Activated CD8-positive, alpha-beta T cell treated with anti-CD3 and anti-CD28 coated beads for 36 hours (primary cell): ENCODE data around the gene MAJIN. TPM values are rescaled to one million over a fixed set of nuclear protein-coding genes. Genes with fewer than 3 reads are reported as not detected.

ENCODE experiments used
- ATAC-seq: fragments of 200-7000 bp; cut with Tn5 transposase; one replicate; pipeline ENCODE4 v1.10.0; 2021; ENCODE audit warnings: mild to moderate bottlenecking, moderate library complexity
- CTCF ChIA-PET: fragments of 350-600 bp; sonication (Branson Sonifier 250); formaldehyde crosslinking; loops from one replicate; lab custom pipeline; 2021; ENCODE audit warnings: antibody characterized with exemption; lab: Charles Lee
- POLR2A ChIA-PET: fragments of 350-600 bp; sonication (Branson Sonifier 250); formaldehyde crosslinking; loops from one replicate; lab custom pipeline; 2021; ENCODE audit warnings: antibody characterized with exemption; lab: Charles Lee
- DNase-seq: peaks from one replicate; pipeline ENCODE4 v3.0.0-alpha.2; 2020
- H3K27ac Mint-ChIP-seq: one replicate; pipeline ENCODE4 v1.8.0; 2021; ENCODE audit warnings: mild to moderate bottlenecking, mixed read lengths
- H3K27me3 Mint-ChIP-seq: one replicate; pipeline ENCODE4 v1.8.0; 2021; ENCODE audit warnings: mixed read lengths
- H3K36me3 Mint-ChIP-seq: one replicate; pipeline ENCODE4 v1.8.0; 2021; ENCODE audit warnings: low read depth, mixed read lengths
- H3K4me1 Mint-ChIP-seq: one replicate; pipeline ENCODE4 v1.8.0; 2021; ENCODE audit warnings: low read depth, mixed read lengths
- H3K4me3 Mint-ChIP-seq: one replicate; pipeline ENCODE4 v1.8.0; 2021; ENCODE audit warnings: mild to moderate bottlenecking, moderate library complexity, mixed read lengths
- H3K9me3 Mint-ChIP-seq: one replicate; pipeline ENCODE4 v1.8.0; 2021; ENCODE audit warnings: mixed read lengths
- CTCF ChIP-seq: fragments of 200-600 bp; IDR thresholded peaks from one replicate; pipeline ENCODE4 v1.8.0; 2022; ENCODE audit warnings: antibody characterized with exemption, mild to moderate bottlenecking
- intact Hi-C: fragments of 100-400 bp; cut with micrococcal nuclease; formaldehyde crosslinking; loops from one replicate; pipeline ENCODE4 v1.10.0; 2022
- total RNA-seq, 2 experiments: library from RNA; stranded (reverse); gene quantifications; one replicate each; pipeline ENCODE4 v1.2.3, GENCODE V29; 2021

Gene MAJIN
- total RNA-seq, 2 experiments from 2014 or later, result not detected

- POLR2A ChIA-PET, result interaction anchor here (0.5 to 0.6 kb wide), 2 partner anchors 10 to 12 kb away, joined by 3 read pairs; partner anchors contain the start of gene PPP2R5B
- no peak for TF ChIP-seq CTCF
- ATAC-seq (no peak), DNase-seq (no peak)
- Mint-ChIP-seq H3K9me3 (no peaks in the 10 kb centered on the region), H3K4me1 (peaks cover 23% of the 10 kb centered on the region), H3K27me3 (no peaks in the 10 kb centered on the region), H3K4me3 (no peak overlapping the region), H3K27ac (no peak overlapping the region), H3K36me3 (peaks cover 4% of the 10 kb centered on the region)
- intact Hi-C loops, result no loop called here
- CTCF ChIA-PET, result interaction anchor here (1.1 kb wide), 1 partner anchor 66 kb away, joined by 3 read pairs; no protein-coding TSS in a partner anchor
Observed at GRCh38 chr11:64914123-64914522, 57.8 kb downstream of the MAJIN start.

DNA sequence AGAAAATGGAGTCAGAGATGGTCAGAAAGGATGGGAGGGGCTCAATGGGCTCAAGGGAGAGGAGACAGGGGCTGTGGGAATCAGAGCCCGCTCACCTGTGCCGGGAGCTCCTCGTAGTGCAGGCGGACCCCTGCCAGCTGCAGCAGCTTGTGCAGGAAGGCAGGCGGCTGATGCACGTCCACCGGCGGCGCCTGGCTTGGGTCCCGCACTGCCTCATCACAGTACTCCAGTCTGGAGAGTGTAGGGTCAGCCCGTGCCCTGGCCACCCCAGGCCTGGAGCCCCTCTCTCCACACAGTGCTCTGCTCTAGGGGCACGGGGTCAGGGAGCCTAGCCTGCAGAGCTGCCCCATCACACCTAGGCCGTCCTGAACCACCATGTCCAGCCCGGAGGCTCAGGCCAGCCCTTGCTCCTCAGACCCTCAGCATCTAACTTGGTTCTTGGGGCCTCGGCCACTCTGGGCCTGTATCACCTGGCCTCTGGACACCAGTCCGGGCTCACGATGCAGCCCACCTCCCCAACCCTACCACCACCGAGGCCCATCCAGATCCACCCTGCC is 58.7 kb downstream of the MAJIN start:
- peaks cover 4% of the 10 kb centered on the region for H3K36me3 Mint-ChIP-seq
- ChIA-PET CTCF (interaction anchor here (1.1 kb wide), 1 partner anchor 66 kb away, joined by 3 read pairs; no protein-coding TSS in a partner anchor), POLR2A (no interaction called here)
- no peaks in the 10 kb centered on the region for H3K9me3 Mint-ChIP-seq
- DNase-seq (no peak), ATAC-seq (no peak)
- H3K27me3 Mint-ChIP-seq, result no peaks in the 10 kb centered on the region
- no peak overlapping the region for H3K27ac Mint-ChIP-seq
- TF ChIP-seq CTCF, result no peak
- intact Hi-C loops, result no loop called here
- no peak overlapping the region for H3K4me3 Mint-ChIP-seq
- peaks cover 23% of the 10 kb centered on the region for H3K4me1 Mint-ChIP-seq

DNA sequence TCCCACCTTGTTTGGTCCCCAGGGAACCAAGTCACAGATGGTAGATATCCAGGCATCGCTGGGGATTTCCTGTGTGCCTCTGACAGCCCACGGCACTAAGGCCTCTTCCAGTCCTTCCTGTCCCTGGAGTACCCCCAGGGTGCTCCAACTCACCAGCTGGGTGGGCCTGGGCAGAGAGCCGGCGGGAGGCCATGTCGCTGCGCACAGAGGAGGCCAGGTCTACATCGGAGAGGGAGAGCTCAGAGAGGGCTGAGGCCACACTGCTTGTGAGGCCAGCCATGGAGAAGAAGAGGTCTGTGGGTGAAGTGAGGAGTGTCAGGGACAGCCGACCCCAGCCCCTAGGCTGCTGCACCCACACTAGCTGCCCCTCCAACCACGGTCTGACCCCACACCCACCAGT is 60.2 kb downstream of the MAJIN start:
- no peak overlapping the region for H3K27ac Mint-ChIP-seq
- H3K36me3 Mint-ChIP-seq, result peaks cover 4% of the 10 kb centered on the region
- ATAC-seq (no peak), DNase-seq (no peak)
- ChIA-PET POLR2A (interaction anchor here (1.1 kb wide), 1 partner anchor 12 kb away, joined by 3 read pairs; no protein-coding TSS in a partner anchor), CTCF (interaction anchor here (0.8 to 1.7 kb wide), 3 partner anchors 17 to 65 kb away, joined by 3 to 5 read pairs (median 4); no protein-coding TSS in a partner anchor)
- peaks cover 13% of the 10 kb centered on the region for H3K4me1 Mint-ChIP-seq
- intact Hi-C loops, result no loop called here
- H3K9me3 Mint-ChIP-seq, result no peaks in the 10 kb centered on the region
- TF ChIP-seq CTCF, result no peak
- H3K27me3 Mint-ChIP-seq, result no peaks in the 10 kb centered on the region
- H3K4me3 Mint-ChIP-seq, result no peak overlapping the region

- CTCF ChIA-PET, result interaction anchor here (1.7 kb wide), 1 partner anchor 16 kb away, joined by 5 read pairs; no protein-coding TSS in a partner anchor
- POLR2A ChIA-PET, result interaction anchor here (1.1 kb wide), 1 partner anchor 11 kb away, joined by 3 read pairs; no protein-coding TSS in a partner anchor
Observed at GRCh38 chr11:64911142-64911541, 60.8 kb downstream of the MAJIN start.

More at GRCh38 chr11:64911142-64911541, 60.8 kb downstream of the MAJIN start:
- H3K27ac Mint-ChIP-seq, result no peak overlapping the region
- peaks cover 5% of the 10 kb centered on the region for H3K36me3 Mint-ChIP-seq
- peaks cover 10% of the 10 kb centered on the region for H3K4me1 Mint-ChIP-seq
- H3K4me3 Mint-ChIP-seq, result no peak overlapping the region
- no peak for TF ChIP-seq CTCF
- H3K27me3 Mint-ChIP-seq, result no peaks in the 10 kb centered on the region
- ATAC-seq (no peak), DNase-seq (no peak)
- intact Hi-C loops, result no loop called here
- no peaks in the 10 kb centered on the region for H3K9me3 Mint-ChIP-seq
